Measurements from ENCODE around the gene GPR68.

DNA sequence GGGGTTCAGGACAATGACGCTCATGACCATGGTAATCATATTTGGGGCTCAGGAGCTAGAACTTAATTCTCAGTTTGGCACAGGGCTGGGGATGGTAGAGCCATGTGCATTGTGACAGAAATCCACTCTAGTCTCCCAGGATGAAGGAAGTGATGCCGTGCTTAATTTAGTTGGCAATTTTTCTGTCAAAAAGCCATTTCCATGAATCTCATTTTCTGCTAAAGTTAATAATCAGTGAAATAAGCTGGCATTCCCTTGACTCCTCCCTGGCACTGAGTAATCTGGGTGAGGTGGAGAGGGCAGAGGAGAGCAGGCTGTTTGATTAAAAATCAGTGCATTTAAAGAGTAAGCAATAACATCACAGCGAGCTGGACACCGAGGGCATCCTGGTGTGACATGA lies 45.0 kb upstream of the GPR68 start:
- TF ChIP-seq, protein P1, sequence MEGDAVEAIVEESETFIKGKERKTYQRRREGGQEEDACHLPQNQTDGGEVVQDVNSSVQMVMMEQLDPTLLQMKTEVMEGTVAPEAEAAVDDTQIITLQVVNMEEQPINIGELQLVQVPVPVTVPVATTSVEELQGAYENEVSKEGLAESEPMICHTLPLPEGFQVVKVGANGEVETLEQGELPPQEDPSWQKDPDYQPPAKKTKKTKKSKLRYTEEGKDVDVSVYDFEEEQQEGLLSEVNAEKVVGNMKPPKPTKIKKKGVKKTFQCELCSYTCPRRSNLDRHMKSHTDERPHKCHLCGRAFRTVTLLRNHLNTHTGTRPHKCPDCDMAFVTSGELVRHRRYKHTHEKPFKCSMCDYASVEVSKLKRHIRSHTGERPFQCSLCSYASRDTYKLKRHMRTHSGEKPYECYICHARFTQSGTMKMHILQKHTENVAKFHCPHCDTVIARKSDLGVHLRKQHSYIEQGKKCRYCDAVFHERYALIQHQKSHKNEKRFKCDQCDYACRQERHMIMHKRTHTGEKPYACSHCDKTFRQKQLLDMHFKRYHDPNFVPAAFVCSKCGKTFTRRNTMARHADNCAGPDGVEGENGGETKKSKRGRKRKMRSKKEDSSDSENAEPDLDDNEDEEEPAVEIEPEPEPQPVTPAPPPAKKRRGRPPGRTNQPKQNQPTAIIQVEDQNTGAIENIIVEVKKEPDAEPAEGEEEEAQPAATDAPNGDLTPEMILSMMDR (IDR thresholded peaks at IDR 0.05; ENCODE audit: low read length), result no peak
- no peak for TF ChIP-seq EZH2 (optimal IDR thresholded peaks at IDR 0.05; ENCODE audit: low read depth, low read length)
